ENCODE results near the gene NACA.

Gene NACA

DNA sequence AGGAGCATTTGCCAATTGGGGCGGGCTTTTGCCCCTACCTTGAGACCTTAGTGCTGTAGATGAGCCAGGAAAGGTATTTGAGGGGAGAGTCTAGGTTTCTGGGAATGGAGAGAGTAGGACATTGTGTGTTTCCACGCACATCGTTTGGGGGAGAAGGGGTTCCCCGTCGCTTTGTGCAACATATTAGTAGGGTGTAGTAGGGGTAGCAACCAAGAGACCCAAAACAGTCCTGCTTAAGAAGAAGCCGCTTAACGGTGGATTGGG is 36.3 kb downstream of the NACA start:
- peak overlapping the region; percentile 97 for H3K9ac ChIP-seq (ENCODE audit: insufficient read length)
- H3K36me3 ChIP-seq (ENCODE audit: insufficient read depth, low read length): peaks cover 26% of the 10 kb centered on the region; the same call in 1 of the 2 replicates
- TF ChIP-seq FOXP2 (optimal IDR thresholded peaks at IDR 0.05; ENCODE audit: control extremely low read depth, extremely low read length, insufficient read depth) (no peak), EZH2 (IDR thresholded peaks at IDR 0.05) (no peak), POLR2AphosphoS5 (IDR thresholded peaks at IDR 0.05; ENCODE audit: borderline replicate concordance, low read depth, low read length) (no peak)
- no peaks in the 10 kb centered on the region for H3K9me3 ChIP-seq (ENCODE audit: low read depth, low read length)
- H3K4me3 ChIP-seq: peak overlapping the region; percentile 91
- H3K27ac ChIP-seq: peak overlapping the region; percentile 100
- no peak for DNase-seq (ENCODE audit: low read depth, low spot score)

DNA sequence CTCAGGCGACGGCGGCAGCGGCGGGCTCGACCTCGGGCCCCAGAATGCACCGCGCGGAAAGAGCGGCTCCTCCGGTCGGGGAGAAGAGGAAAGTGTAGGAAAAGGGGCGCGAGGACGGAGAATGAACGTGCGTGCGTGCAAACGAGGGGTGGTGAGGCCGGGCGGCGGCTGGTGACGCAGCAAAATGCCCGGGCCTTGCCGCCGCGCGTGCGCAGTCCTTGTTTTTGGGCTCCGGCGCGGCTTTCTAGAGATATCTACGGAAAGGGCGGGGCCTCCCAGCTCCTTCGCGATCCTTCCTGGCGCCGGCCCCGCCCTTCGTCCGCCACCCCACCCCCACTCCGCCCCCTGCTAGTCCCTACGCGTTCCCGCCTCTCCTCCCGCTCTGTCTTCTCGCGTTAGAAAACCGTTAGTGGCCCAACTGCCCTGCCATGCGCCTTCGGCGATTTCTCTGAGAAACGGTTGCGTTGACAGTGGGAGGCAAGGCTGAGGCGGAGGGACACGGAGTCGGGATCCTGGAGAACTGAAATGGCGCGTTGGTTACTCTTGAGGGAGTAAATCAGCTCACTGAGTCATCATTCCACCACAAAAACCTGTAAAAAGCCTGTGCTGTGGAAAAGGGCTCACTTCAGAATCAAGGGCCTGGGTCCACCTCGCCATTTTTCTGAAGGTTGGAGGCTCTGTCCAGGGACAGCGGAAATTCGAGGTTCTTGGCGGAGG is 36.8 kb downstream of the NACA start, which contains the start of gene PTGES3:
Gene PTGES3, minus strand, starts transcription at position 156 of the 717 bp plus-strand sequence. CDS start 285 bp downstream, outside the sequence.
- peak; percentile 87 for DNase-seq (ENCODE audit: low read depth, low spot score)
- Histone ChIP-seq H3K27ac (peak within 1 kb of the TSS; percentile 100), H3K9me3 (ENCODE audit: low read depth, low read length) (no peaks in the 10 kb centered on the region), H3K4me3 (peak within 1 kb of the TSS; percentile 91), H3K9ac (ENCODE audit: insufficient read length) (peak within 1 kb of the TSS; percentile 97), H3K36me3 (ENCODE audit: insufficient read depth, low read length) (peaks cover 26% of the 10 kb centered on the region; the same call in 1 of the 2 replicates)
- TF ChIP-seq POLR2AphosphoS5 (IDR thresholded peaks at IDR 0.05; ENCODE audit: borderline replicate concordance, low read depth, low read length): peak; percentile 84
- no peak for TF ChIP-seq FOXP2 (optimal IDR thresholded peaks at IDR 0.05; ENCODE audit: control extremely low read depth, extremely low read length, insufficient read depth)

DNA sequence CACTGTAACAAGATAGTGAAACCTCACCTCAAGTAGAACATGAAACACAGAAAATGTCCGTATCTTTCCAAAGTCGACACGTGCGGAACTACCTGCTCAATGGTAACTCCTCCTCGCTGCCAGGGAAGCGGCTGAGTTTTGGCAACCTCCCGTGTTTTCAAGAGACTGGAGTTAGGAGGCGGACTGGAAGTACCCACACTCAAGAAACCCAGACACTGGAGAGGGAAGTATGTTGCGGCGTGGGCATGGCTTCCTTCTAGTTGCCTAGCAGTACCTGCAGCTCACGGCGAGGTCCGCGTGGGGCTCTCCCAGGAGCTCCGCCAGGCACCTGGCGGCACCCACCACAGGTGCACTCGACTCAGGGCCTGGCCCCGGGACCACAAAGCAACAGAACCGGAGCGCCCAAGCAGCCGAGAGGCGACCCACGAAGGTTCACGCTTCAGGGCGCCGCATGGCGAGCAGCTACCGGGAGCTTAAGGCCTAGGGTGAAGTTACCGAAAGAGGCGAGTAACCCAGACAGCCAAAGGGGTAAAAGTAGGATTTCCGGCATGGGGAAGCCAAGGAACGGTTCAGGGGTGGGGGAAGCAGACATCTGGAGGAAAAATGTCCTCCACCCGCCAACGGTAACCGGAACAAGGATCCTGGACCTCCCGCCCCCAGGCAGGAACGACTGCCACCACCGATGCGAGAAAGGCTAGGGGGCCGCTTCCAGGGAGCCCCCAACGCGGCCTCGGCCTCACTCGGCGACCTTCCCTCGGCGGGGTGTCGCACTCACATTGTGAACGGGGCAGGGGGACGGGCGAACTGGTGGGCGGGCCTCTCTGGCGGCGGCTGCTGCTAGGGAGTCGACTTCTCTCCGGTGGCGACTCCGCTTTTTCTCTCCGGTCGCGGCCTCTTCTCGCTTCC is 37.6 kb downstream of the NACA start:
- no peak for DNase-seq (ENCODE audit: low read depth, low spot score)
- Histone ChIP-seq H3K9me3 (ENCODE audit: low read depth, low read length) (no peaks in the 10 kb centered on the region), H3K36me3 (ENCODE audit: insufficient read depth, low read length) (peaks cover 31% of the 10 kb centered on the region), H3K27ac (peak overlapping the region; percentile 99), H3K4me3 (peak overlapping the region; percentile 91), H3K9ac (ENCODE audit: insufficient read length) (peak overlapping the region; percentile 97)
- TF ChIP-seq FOXP2 (optimal IDR thresholded peaks at IDR 0.05; ENCODE audit: control extremely low read depth, extremely low read length, insufficient read depth) (no peak), POLR2AphosphoS5 (IDR thresholded peaks at IDR 0.05; ENCODE audit: borderline replicate concordance, low read depth, low read length) (no peak), EZH2 (IDR thresholded peaks at IDR 0.05) (no peak)

DNA sequence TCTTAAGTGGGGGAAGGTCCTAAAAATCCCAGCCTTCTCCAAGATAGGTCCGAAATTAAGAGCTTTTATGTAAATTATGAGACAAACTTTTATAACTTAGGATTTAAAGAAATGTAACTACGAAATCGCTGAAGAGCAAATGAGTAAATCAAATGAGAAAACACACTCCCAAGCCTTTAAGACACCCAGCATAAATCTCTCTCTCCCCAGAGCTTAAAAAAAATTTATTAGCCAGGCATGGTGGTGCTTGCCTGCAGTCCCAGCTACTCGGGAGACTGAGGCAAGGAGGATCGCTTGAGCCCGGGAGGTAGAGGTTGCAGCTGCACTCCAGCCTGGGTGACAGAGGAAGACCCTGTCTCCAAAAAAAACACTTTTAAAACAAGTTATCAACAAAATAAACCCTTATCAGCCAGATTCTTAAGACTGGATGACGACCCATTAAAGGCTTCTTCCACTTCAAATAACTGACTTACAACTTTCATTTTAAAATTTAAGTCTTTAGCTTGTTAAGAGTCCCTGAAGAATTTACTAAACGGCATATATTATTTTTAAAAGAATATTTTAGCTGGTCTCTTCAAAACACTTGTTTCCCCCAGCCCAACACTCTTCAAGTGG is 40.2 kb downstream of the NACA start:
- Histone ChIP-seq H3K4me3 (peak overlapping the region; percentile 91), H3K9ac (ENCODE audit: insufficient read length) (peak overlapping the region; percentile 69)
- DNase-seq (ENCODE audit: low read depth, low spot score): no peak

DNA sequence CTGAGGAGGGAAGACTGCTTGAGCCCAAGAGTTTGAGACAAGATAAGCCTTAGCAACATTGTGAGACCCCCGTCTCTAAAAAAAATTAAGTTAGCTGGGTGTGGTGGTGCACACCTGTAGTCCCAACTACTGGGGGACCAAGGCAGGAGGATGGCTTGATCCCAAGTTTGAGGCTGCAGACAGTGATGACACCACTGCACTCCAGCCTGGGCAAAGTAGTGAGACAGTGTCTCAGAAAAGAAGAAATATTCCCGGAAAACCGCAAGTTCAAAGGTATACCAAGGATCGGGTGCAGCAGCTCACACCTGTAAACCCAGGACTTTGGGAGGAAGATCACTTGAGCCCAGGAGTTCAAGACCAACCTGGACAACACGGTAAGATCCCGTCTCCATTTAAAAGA is 42.8 kb downstream of the NACA start:
- Histone ChIP-seq H3K27ac (peak overlapping the region; percentile 39; the same call in 1 of the 2 replicates), H3K4me3 (no peak overlapping the region), H3K9me3 (ENCODE audit: low read depth, low read length) (no peaks in the 10 kb centered on the region), H3K9ac (ENCODE audit: insufficient read length) (no peak overlapping the region), H3K36me3 (ENCODE audit: insufficient read depth, low read length) (peaks cover 73% of the 10 kb centered on the region)
- TF ChIP-seq FOXP2 (optimal IDR thresholded peaks at IDR 0.05; ENCODE audit: control extremely low read depth, extremely low read length, insufficient read depth): no peak
- TF ChIP-seq EZH2 (IDR thresholded peaks at IDR 0.05): no peak
- TF ChIP-seq POLR2AphosphoS5 (IDR thresholded peaks at IDR 0.05; ENCODE audit: borderline replicate concordance, low read depth, low read length): no peak
- DNase-seq (ENCODE audit: low read depth, low spot score): no peak

More for the DNA sequence above, 40.2 kb downstream of the NACA start:
- Histone ChIP-seq H3K27ac (peak overlapping the region; percentile 99), H3K9me3 (ENCODE audit: low read depth, low read length) (no peaks in the 10 kb centered on the region), H3K36me3 (ENCODE audit: insufficient read depth, low read length) (peaks cover 50% of the 10 kb centered on the region)
- TF ChIP-seq FOXP2 (optimal IDR thresholded peaks at IDR 0.05; ENCODE audit: control extremely low read depth, extremely low read length, insufficient read depth) (no peak), EZH2 (IDR thresholded peaks at IDR 0.05) (no peak), POLR2AphosphoS5 (IDR thresholded peaks at IDR 0.05; ENCODE audit: borderline replicate concordance, low read depth, low read length) (no peak; the same call in 1 of the 2 replicates)

DNA sequence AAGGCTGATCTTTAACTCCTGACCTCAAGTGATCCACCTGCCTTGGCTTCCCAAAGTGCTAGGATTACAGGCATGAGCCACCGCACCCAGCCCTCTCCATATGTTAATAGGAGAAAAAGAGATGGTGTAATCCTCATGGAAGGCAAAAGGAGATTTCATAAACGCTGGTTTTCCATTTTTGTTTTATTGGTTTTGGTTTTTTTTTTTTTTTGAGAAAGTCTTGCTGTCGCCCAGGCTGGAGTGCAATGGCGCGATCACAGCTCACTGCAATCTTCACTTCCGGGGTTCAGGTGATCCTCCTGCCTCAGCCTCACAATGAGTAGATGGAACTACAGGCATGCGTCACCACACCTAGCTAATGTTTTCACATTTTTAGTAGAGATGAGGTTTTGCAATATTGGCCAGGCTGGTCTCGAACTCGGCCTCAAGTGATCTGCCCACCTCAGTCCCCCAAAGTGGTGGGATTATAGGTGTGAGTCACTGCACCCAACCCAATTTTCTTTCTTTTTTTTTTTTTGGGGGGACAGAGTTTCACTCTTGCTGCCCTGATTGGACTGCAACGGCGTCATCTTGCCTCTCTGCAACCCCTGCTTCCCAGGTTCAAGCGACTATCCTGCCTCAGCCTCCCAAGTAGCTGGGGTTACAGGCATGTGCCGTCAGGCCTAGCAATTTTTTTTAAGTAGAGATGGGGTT is 45.1 kb downstream of the NACA start:
- Histone ChIP-seq H3K9ac (ENCODE audit: insufficient read length) (no peak overlapping the region), H3K36me3 (ENCODE audit: insufficient read depth, low read length) (peaks cover 65% of the 10 kb centered on the region), H3K4me3 (no peak overlapping the region), H3K9me3 (ENCODE audit: low read depth, low read length) (no peaks in the 10 kb centered on the region), H3K27ac (peak overlapping the region; percentile 60; the same call in 1 of the 2 replicates)
- TF ChIP-seq FOXP2 (optimal IDR thresholded peaks at IDR 0.05; ENCODE audit: control extremely low read depth, extremely low read length, insufficient read depth) (no peak), POLR2AphosphoS5 (IDR thresholded peaks at IDR 0.05; ENCODE audit: borderline replicate concordance, low read depth, low read length) (no peak; the same call in 1 of the 2 replicates), EZH2 (IDR thresholded peaks at IDR 0.05) (no peak)
- no peak for DNase-seq (ENCODE audit: low read depth, low spot score)

DNA sequence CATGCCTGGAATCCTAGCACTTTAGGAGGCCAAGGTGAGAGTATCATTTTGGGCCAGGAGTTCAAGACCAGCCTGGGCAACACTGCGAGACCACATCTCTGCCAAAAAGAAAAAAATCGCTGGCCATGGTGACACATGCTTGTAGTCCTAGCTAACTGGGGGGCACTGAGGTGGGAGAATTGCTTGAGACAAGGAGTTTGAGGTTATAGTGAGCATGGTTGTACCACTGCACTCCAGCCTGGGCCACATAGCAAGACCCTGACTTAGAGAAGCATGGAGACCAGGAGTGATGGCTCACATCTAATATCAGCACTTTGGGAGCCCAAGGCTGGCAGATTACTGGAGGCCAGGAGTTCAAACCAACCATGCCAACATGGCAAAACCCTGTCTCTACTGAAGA is 46.2 kb downstream of the NACA start:
- Histone ChIP-seq H3K27ac (peak overlapping the region; percentile 60), H3K36me3 (ENCODE audit: insufficient read depth, low read length) (peaks cover 63% of the 10 kb centered on the region), H3K9me3 (ENCODE audit: low read depth, low read length) (no peaks in the 10 kb centered on the region), H3K4me3 (no peak overlapping the region), H3K9ac (ENCODE audit: insufficient read length) (no peak overlapping the region)
- no peak for DNase-seq (ENCODE audit: low read depth, low spot score)
- TF ChIP-seq FOXP2 (optimal IDR thresholded peaks at IDR 0.05; ENCODE audit: control extremely low read depth, extremely low read length, insufficient read depth): no peak
- TF ChIP-seq POLR2AphosphoS5 (IDR thresholded peaks at IDR 0.05; ENCODE audit: borderline replicate concordance, low read depth, low read length): no peak
- no peak for TF ChIP-seq EZH2 (IDR thresholded peaks at IDR 0.05)
